ENCODE data around the gene MACC1.

DNA sequence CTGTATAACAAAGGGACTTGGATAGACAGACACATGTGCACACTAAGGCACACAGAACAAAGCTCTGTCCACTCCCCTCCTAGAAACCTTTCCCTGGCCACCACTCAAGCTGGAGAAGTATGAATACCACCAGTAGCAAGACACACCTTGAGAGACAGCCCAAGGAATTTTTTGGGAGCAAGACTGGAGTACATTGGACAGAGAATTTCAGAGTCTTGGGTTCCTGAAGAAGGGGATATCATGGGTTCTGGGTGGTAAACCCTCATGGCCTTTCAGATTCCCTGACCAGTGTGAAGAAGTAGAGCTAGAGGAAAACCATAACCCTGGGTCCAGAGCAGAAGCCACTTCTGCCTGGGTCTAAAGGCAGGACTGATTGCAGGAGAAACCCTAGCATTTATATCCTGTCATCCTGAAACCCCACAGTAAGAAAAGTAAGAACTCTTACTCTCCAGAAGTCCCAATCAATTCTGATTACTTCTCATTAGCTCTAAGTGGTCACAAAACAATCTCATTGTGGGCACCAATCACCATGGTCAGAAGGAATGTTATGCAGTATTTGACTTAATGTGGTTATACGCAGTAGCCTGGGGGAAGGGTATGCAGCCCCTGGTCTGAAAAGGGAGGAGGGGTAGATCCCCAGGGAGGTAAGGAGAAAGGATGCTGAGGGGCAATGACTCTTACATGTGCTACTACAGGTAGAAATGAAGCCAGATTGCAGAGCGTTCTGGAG lies 20.4 kb upstream of the MACC1 start:
- TF ChIP-seq POLR2A (IDR thresholded peaks at IDR 0.05), result no peak
- TF ChIP-seq, protein P1, sequence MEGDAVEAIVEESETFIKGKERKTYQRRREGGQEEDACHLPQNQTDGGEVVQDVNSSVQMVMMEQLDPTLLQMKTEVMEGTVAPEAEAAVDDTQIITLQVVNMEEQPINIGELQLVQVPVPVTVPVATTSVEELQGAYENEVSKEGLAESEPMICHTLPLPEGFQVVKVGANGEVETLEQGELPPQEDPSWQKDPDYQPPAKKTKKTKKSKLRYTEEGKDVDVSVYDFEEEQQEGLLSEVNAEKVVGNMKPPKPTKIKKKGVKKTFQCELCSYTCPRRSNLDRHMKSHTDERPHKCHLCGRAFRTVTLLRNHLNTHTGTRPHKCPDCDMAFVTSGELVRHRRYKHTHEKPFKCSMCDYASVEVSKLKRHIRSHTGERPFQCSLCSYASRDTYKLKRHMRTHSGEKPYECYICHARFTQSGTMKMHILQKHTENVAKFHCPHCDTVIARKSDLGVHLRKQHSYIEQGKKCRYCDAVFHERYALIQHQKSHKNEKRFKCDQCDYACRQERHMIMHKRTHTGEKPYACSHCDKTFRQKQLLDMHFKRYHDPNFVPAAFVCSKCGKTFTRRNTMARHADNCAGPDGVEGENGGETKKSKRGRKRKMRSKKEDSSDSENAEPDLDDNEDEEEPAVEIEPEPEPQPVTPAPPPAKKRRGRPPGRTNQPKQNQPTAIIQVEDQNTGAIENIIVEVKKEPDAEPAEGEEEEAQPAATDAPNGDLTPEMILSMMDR (IDR thresholded peaks at IDR 0.05), result no peak
